ENCODE measurements around the gene NRXN3.

The NRXN3 gene

DNA sequence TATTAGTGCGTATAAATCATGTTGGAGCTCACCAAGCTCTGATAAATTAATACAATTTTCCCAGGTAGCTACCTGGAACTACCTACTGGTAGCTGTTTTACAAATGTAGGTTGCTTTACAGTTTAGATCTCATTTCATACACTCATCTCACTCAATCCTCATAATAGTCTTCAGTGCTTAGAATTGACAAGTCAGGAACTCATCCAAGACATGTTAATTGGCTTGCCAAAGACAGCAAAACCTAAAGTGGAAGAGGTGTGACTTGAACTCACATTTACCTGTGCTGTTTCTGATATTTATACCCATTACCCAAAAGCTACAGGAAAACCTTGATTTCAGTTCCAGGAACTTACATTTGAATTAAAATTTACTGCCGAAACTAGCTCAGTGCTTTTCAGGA lies 1744.4 kb downstream of the NRXN3 start:
- H3K9ac ChIP-seq (ENCODE audit: low read depth, low read length) = no peak overlapping the region
- H3K27ac ChIP-seq (ENCODE audit: low read length) = no peak overlapping the region
- H3K27me3 ChIP-seq (ENCODE audit: insufficient read depth, low read length) = no peaks in the 10 kb centered on the region
- no peaks in the 10 kb centered on the region for H3K36me3 ChIP-seq (ENCODE audit: insufficient read depth, low read depth, low read length)
- no peak overlapping the region for H3K4me3 ChIP-seq (ENCODE audit: low read length)
- no peaks in the 10 kb centered on the region for H3K9me3 ChIP-seq (ENCODE audit: insufficient read depth, low read depth, low read length)
- H3K4me1 ChIP-seq (ENCODE audit: insufficient read depth, low read length) = no peaks in the 10 kb centered on the region; the same call in 1 of the 2 replicates

DNA sequence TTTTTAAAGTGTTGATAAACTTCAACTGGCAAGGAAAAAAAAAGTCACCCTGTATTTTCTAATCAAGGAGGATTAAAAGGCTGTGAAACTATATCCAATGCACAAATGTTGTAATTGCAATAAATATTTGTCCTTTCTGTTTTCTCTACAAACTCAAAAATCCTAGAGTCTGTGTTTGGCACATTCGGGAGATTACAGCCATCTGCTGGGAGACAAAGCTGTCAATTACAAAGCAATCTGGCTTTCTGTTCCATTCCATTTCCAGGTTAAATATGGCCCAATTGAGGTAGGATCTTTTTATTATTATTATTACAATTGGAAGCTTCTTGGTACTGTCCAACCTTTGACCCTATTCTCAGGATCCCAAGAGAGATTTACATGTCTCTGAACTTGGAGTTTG lies 1745.2 kb downstream of the NRXN3 start:
- Histone ChIP-seq H3K9ac (ENCODE audit: low read depth, low read length) (no peak overlapping the region), H3K27ac (ENCODE audit: low read length) (no peak overlapping the region), H3K4me1 (ENCODE audit: insufficient read depth, low read length) (no peaks in the 10 kb centered on the region), H3K9me3 (ENCODE audit: insufficient read depth, low read depth, low read length) (no peaks in the 10 kb centered on the region), H3K4me3 (ENCODE audit: low read length) (no peak overlapping the region), H3K36me3 (ENCODE audit: insufficient read depth, low read depth, low read length) (no peaks in the 10 kb centered on the region), H3K27me3 (ENCODE audit: insufficient read depth, low read length) (no peaks in the 10 kb centered on the region)

- Histone ChIP-seq H3K9ac (ENCODE audit: low read depth, low read length) (no peak overlapping the region), H3K36me3 (ENCODE audit: insufficient read depth, low read depth, low read length) (no peaks in the 10 kb centered on the region), H3K27me3 (ENCODE audit: insufficient read depth, low read length) (no peaks in the 10 kb centered on the region), H3K4me1 (ENCODE audit: insufficient read depth, low read length) (no peaks in the 10 kb centered on the region), H3K9me3 (ENCODE audit: insufficient read depth, low read depth, low read length) (no peaks in the 10 kb centered on the region), H3K4me3 (ENCODE audit: low read length) (no peak overlapping the region), H3K27ac (ENCODE audit: low read length) (no peak overlapping the region)
Measured at GRCh38 chr14:79916281-79916680, 1746.1 kb downstream of the NRXN3 start.

DNA sequence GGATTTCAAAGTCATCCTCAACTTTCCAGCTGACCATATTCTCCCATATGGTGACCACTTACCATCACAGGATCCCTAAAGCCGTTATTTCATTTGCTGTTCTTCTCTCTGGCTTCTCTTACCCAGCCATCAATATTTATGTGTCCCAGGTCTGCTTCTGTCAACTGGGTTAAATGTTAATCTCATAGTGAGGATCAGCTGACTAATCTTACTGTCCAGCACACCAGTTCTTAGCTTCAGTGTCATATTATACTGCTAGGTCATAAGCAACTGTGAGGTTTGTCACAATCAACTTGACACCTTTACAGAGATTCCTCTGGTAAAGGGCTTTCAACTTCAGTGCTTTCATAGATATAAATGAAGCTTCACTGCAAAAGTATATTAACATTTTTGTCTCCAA lies 1746.7 kb downstream of the NRXN3 start:
- Histone ChIP-seq H3K36me3 (ENCODE audit: insufficient read depth, low read depth, low read length) (no peaks in the 10 kb centered on the region), H3K9me3 (ENCODE audit: insufficient read depth, low read depth, low read length) (no peaks in the 10 kb centered on the region), H3K27ac (ENCODE audit: low read length) (no peak overlapping the region), H3K27me3 (ENCODE audit: insufficient read depth, low read length) (no peaks in the 10 kb centered on the region), H3K4me3 (ENCODE audit: low read length) (no peak overlapping the region), H3K9ac (ENCODE audit: low read depth, low read length) (no peak overlapping the region), H3K4me1 (ENCODE audit: insufficient read depth, low read length) (no peaks in the 10 kb centered on the region)
